T-helper 2 cell treated with Interferon-gamma antibody and Interleukin-4, amounts not matched to agents 5 μg/mL and 100 μg/mL, for 36 hours (primary cell): Measurements from ENCODE around the gene MKS1.

Experiments
- DNase-seq: peaks from one replicate; pipeline ENCODE4 v3.0.0; 2021; ENCODE audit warnings: low spot score
- H3K27ac Mint-ChIP-seq: one replicate; pipeline ENCODE4 v1.8.0; 2021; ENCODE audit warnings: mild to moderate bottlenecking, mixed read lengths
- H3K27me3 Mint-ChIP-seq: one replicate; pipeline ENCODE4 v1.8.0; 2021; ENCODE audit warnings: low read depth, mixed read lengths
- H3K36me3 Mint-ChIP-seq: one replicate; pipeline ENCODE4 v1.8.0; 2021; ENCODE audit warnings: low read depth, mixed read lengths
- H3K4me1 Mint-ChIP-seq: one replicate; pipeline ENCODE4 v1.8.0; 2021; ENCODE audit warnings: low read depth, mixed read lengths
- H3K4me3 Mint-ChIP-seq: one replicate; pipeline ENCODE4 v1.8.0; 2022; ENCODE audit warnings: mild to moderate bottlenecking, moderate library complexity, mixed read lengths
- H3K9me3 Mint-ChIP-seq: one replicate; pipeline ENCODE4 v1.8.0; 2021; ENCODE audit warnings: mixed read lengths

MKS1 gene

GRCh38 chr17:58249270-58250133, 30.4 kb upstream of the MKS1 start:
- H3K9me3 Mint-ChIP-seq, result no peaks in the 10 kb centered on the region
- DNase-seq, result peak; percentile 66
- H3K27ac Mint-ChIP-seq, result no peak overlapping the region
- H3K36me3 Mint-ChIP-seq, result no peaks in the 10 kb centered on the region
- H3K4me3 Mint-ChIP-seq, result peak overlapping the region; percentile 74
- H3K27me3 Mint-ChIP-seq, result peaks cover 36% of the 10 kb centered on the region
- H3K4me1 Mint-ChIP-seq, result peaks cover 16% of the 10 kb centered on the region

- H3K27me3 Mint-ChIP-seq, result peaks cover 38% of the 10 kb centered on the region
- no peaks in the 10 kb centered on the region for H3K9me3 Mint-ChIP-seq
- no peak overlapping the region for H3K27ac Mint-ChIP-seq
- peak overlapping the region; percentile 74 for H3K4me3 Mint-ChIP-seq
- H3K4me1 Mint-ChIP-seq, result peaks cover 16% of the 10 kb centered on the region
- no peaks in the 10 kb centered on the region for H3K36me3 Mint-ChIP-seq
- no peak for DNase-seq
Measured at GRCh38 chr17:58248955-58249269, 29.9 kb upstream of the MKS1 start.

GRCh38 chr17:58247511-58248363, 28.7 kb upstream of the MKS1 start:
- no peaks in the 10 kb centered on the region for H3K36me3 Mint-ChIP-seq
- peaks cover 39% of the 10 kb centered on the region for H3K27me3 Mint-ChIP-seq
- H3K4me1 Mint-ChIP-seq, result peaks cover 18% of the 10 kb centered on the region
- no peaks in the 10 kb centered on the region for H3K9me3 Mint-ChIP-seq
- DNase-seq, result no peak
- peak overlapping the region; percentile 19 for H3K4me3 Mint-ChIP-seq
- H3K27ac Mint-ChIP-seq, result peak overlapping the region; percentile 5

- H3K27me3 Mint-ChIP-seq, result peaks cover 32% of the 10 kb centered on the region
- H3K4me1 Mint-ChIP-seq, result peaks cover 18% of the 10 kb centered on the region
- no peak for DNase-seq
- H3K27ac Mint-ChIP-seq, result no peak overlapping the region
- no peaks in the 10 kb centered on the region for H3K36me3 Mint-ChIP-seq
- no peak overlapping the region for H3K4me3 Mint-ChIP-seq
- H3K9me3 Mint-ChIP-seq, result no peaks in the 10 kb centered on the region
Measured at GRCh38 chr17:58246781-58247180, 27.7 kb upstream of the MKS1 start.

GRCh38 chr17:58246104-58246740, 27.2 kb upstream of the MKS1 start:
- no peak for DNase-seq
- Mint-ChIP-seq H3K27ac (no peak overlapping the region), H3K4me1 (peaks cover 18% of the 10 kb centered on the region), H3K9me3 (no peaks in the 10 kb centered on the region), H3K36me3 (no peaks in the 10 kb centered on the region), H3K27me3 (peaks cover 33% of the 10 kb centered on the region), H3K4me3 (no peak overlapping the region)

- no peaks in the 10 kb centered on the region for H3K36me3 Mint-ChIP-seq
- H3K9me3 Mint-ChIP-seq, result no peaks in the 10 kb centered on the region
- no peak overlapping the region for H3K27ac Mint-ChIP-seq
- no peak overlapping the region for H3K4me3 Mint-ChIP-seq
- DNase-seq, result no peak
- peaks cover 37% of the 10 kb centered on the region for H3K27me3 Mint-ChIP-seq
- peaks cover 18% of the 10 kb centered on the region for H3K4me1 Mint-ChIP-seq
Measured at GRCh38 chr17:58245428-58246103, 26.5 kb upstream of the MKS1 start.

- Mint-ChIP-seq H3K9me3 (no peaks in the 10 kb centered on the region), H3K27me3 (peaks cover 42% of the 10 kb centered on the region), H3K27ac (no peak overlapping the region), H3K36me3 (no peaks in the 10 kb centered on the region), H3K4me1 (peaks cover 16% of the 10 kb centered on the region), H3K4me3 (no peak overlapping the region)
- no peak for DNase-seq
Measured at GRCh38 chr17:58244963-58245362, 25.9 kb upstream of the MKS1 start.

- Mint-ChIP-seq H3K27me3 (peaks cover 55% of the 10 kb centered on the region), H3K9me3 (no peaks in the 10 kb centered on the region)
Measured at GRCh38 chr17:58242171-58242784, 23.2 kb upstream of the MKS1 start.

GRCh38 chr17:58239987-58240386, 20.9 kb upstream of the MKS1 start:
- no peaks in the 10 kb centered on the region for H3K36me3 Mint-ChIP-seq
- H3K4me1 Mint-ChIP-seq, result peaks cover 2% of the 10 kb centered on the region
- H3K27me3 Mint-ChIP-seq, result peaks cover 70% of the 10 kb centered on the region
- H3K4me3 Mint-ChIP-seq, result no peak overlapping the region
- H3K27ac Mint-ChIP-seq, result no peak overlapping the region
- no peak for DNase-seq
- no peaks in the 10 kb centered on the region for H3K9me3 Mint-ChIP-seq

More at GRCh38 chr17:58242171-58242784, 23.2 kb upstream of the MKS1 start:
- no peak for DNase-seq
- Mint-ChIP-seq H3K4me1 (peaks cover 2% of the 10 kb centered on the region), H3K27ac (no peak overlapping the region), H3K36me3 (no peaks in the 10 kb centered on the region), H3K4me3 (no peak overlapping the region)

- Mint-ChIP-seq H3K4me1 (no peaks in the 10 kb centered on the region), H3K4me3 (no peak within 1 kb of the TSS), H3K27ac (no peak within 1 kb of the TSS), H3K9me3 (no peaks in the 10 kb centered on the region), H3K36me3 (no peaks in the 10 kb centered on the region), H3K27me3 (peaks cover 65% of the 10 kb centered on the region)
- DNase-seq, result no peak
Measured at GRCh38 chr17:58238147-58238634, 19.1 kb upstream of the MKS1 start, which contains the start of gene LPO. LPO (plus strand) TSS chr17:58238584; CDS start chr17:58242980, 4,396 bp downstream.

GRCh38 chr17:58236394-58236793, 17.3 kb upstream of the MKS1 start:
- no peak for DNase-seq
- Mint-ChIP-seq H3K4me1 (peaks cover 10% of the 10 kb centered on the region), H3K9me3 (no peaks in the 10 kb centered on the region), H3K4me3 (no peak overlapping the region), H3K27ac (no peak overlapping the region), H3K27me3 (peaks cover 57% of the 10 kb centered on the region), H3K36me3 (no peaks in the 10 kb centered on the region)

- Mint-ChIP-seq H3K27me3 (peaks cover 56% of the 10 kb centered on the region), H3K9me3 (no peaks in the 10 kb centered on the region), H3K4me1 (peaks cover 10% of the 10 kb centered on the region), H3K27ac (no peak overlapping the region), H3K4me3 (no peak overlapping the region), H3K36me3 (no peaks in the 10 kb centered on the region)
- DNase-seq, result no peak
Measured at GRCh38 chr17:58235821-58236220, 16.8 kb upstream of the MKS1 start.

- Mint-ChIP-seq H3K27ac (no peak overlapping the region), H3K36me3 (no peaks in the 10 kb centered on the region), H3K9me3 (no peaks in the 10 kb centered on the region), H3K4me1 (peaks cover 10% of the 10 kb centered on the region), H3K4me3 (no peak overlapping the region), H3K27me3 (peaks cover 48% of the 10 kb centered on the region)
- no peak for DNase-seq
Measured at GRCh38 chr17:58234512-58234911, 15.5 kb upstream of the MKS1 start.
